ENCODE results near the gene FMN2.

FMN2 gene

GRCh38 chr1:240134596-240134995, 42.9 kb downstream of the FMN2 start:
- H3K27ac ChIP-seq, result no peak overlapping the region

DNA sequence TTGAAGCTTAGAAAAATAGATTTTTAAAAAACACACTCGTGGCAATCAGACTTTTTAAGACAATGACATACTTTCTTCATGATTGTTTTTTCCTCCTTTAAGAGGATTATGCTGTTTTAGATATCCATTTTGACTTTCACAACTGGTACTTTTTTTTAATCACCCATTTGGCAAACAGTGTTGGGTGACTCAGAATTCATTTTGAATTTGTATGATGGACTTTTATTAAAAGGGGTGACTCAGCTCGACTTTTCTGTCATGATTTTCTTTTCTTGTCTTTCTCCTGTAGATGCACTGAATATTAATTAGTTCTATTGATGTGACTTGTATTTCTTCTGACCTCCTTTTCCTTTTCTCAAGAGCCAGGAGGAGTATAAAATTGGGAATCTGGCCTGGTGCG, 44.7 kb downstream of the FMN2 start:
- no peak overlapping the region for H3K27ac ChIP-seq
- no peak for TF ChIP-seq ZFX (IDR thresholded peaks at IDR 0.05; ENCODE audit: borderline replicate concordance)
- TF ChIP-seq, protein P1, sequence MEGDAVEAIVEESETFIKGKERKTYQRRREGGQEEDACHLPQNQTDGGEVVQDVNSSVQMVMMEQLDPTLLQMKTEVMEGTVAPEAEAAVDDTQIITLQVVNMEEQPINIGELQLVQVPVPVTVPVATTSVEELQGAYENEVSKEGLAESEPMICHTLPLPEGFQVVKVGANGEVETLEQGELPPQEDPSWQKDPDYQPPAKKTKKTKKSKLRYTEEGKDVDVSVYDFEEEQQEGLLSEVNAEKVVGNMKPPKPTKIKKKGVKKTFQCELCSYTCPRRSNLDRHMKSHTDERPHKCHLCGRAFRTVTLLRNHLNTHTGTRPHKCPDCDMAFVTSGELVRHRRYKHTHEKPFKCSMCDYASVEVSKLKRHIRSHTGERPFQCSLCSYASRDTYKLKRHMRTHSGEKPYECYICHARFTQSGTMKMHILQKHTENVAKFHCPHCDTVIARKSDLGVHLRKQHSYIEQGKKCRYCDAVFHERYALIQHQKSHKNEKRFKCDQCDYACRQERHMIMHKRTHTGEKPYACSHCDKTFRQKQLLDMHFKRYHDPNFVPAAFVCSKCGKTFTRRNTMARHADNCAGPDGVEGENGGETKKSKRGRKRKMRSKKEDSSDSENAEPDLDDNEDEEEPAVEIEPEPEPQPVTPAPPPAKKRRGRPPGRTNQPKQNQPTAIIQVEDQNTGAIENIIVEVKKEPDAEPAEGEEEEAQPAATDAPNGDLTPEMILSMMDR (IDR thresholded peaks at IDR 0.05), result no peak

More at GRCh38 chr1:240134596-240134995, 42.9 kb downstream of the FMN2 start:
- TF ChIP-seq, protein P1 (IDR thresholded peaks at IDR 0.05), result no peak

GRCh38 chr1:240138867-240139266, 47.2 kb downstream of the FMN2 start:
- H3K27ac ChIP-seq, result no peak overlapping the region

DNA sequence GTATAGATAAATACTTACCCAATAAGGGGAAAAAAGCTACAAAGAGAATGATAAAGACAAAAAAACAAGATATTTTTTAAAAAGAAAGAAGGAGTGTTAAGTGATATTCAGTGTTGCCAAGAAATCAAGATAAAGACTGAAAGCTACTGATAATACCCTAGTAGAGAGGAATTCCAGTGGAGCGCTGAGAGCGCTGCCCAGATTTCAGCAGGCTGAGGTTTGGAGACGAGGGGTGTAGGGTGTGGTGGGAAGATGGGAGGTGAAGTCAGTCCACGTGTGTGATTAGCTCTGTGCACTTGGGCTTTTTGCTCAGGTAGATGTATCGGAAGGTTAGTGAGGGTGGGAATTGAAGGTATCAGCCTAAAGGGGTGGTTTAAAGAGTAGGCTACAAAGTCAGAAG, 47.8 kb downstream of the FMN2 start:
- TF ChIP-seq, protein P1 (IDR thresholded peaks at IDR 0.05), result no peak
- TF ChIP-seq ZFX (IDR thresholded peaks at IDR 0.05; ENCODE audit: borderline replicate concordance), result no peak
- H3K27ac ChIP-seq, result no peak overlapping the region

More at GRCh38 chr1:240138867-240139266, 47.2 kb downstream of the FMN2 start:
- TF ChIP-seq, protein P1 (IDR thresholded peaks at IDR 0.05), result no peak
- TF ChIP-seq ZFX (IDR thresholded peaks at IDR 0.05; ENCODE audit: borderline replicate concordance), result no peak

DNA sequence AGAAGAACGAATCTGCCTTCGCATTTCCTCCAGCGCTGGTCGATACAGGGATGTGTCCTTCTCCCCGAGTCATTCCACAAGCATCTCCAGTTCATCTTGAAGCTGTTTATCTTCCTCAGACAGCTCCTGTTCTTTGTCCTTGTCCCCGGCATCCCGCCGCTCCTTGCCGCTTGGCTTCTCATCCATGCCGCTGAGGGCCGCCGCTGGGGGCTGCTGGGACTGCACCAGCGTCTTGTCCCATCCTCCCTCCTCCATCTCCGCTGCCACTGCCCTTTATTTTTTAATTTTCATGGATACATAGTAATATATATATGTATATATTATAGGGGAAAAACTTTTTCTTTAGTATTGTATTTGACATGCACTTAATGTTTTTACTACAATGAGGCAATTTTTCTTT, 53.4 kb downstream of the FMN2 start:
- no peak overlapping the region for H3K27ac ChIP-seq
- TF ChIP-seq, protein P1 (IDR thresholded peaks at IDR 0.05), result no peak
- no peak for TF ChIP-seq ZFX (IDR thresholded peaks at IDR 0.05; ENCODE audit: borderline replicate concordance)

GRCh38 chr1:240148333-240148732, 56.6 kb downstream of the FMN2 start:
- no peak for TF ChIP-seq ZFX (IDR thresholded peaks at IDR 0.05; ENCODE audit: borderline replicate concordance)
- TF ChIP-seq, protein P1 (IDR thresholded peaks at IDR 0.05), result no peak
- H3K27ac ChIP-seq, result no peak overlapping the region

DNA sequence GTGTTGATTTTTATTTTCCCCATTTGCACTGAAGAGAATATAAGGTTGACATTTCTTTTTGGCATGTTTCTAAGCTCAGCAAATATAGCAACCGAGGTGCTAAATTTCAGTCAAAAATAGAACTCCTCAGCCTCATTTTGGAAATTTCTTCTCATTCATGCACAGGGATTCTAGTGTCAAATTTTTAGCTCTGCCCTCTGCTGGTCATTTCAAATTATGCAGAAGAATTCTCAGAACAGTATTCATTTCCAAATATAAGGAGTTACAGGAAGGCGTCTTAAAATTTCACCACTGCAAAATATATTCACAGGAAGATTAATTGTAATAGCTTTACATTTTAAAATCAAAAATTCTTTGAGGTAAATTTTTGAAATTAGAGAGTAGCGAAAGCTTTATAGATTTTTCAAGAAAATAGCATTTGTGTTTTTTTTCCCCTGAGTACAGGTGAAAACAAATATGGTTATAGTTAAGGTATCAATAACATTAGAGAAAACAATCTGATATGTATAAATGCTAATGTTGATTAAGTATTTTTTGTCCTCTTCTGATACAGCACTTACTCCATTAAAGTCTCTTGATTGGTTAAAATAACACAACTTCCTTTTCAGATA, 57.9 kb downstream of the FMN2 start:
- TF ChIP-seq ZFX (IDR thresholded peaks at IDR 0.05; ENCODE audit: borderline replicate concordance), result no peak
- TF ChIP-seq, protein P1 (IDR thresholded peaks at IDR 0.05), result peak; percentile 93
- no peak overlapping the region for H3K27ac ChIP-seq
